SK-N-SH treated with all-trans-retinoic acid at 6 μM for 48 hours (cell line): ENCODE results near the gene GRM5.
"Not testable (repeated sequence)": the region's sequence is repeated elsewhere in the genome, so short reads cannot be mapped to it uniquely, and the experiment has no call there.

Source experiments
- ARNTL ChIP-seq: fragments of 450-650 bp; formaldehyde crosslinking; IDR thresholded peaks from 2 replicates; pipeline ENCODE4 v1.5.0; 2020; ENCODE audit warnings: low read depth, mild to moderate bottlenecking, moderate library complexity, borderline replicate concordance
- TCF4 ChIP-seq: fragments of 250-450 bp; sonication (Bioruptor Pico); IDR thresholded peaks from 2 replicates; pipeline ENCODE4 v1.8.0; 2021; ENCODE audit warnings: mild to moderate bottlenecking, moderate library complexity, borderline replicate concordance
- ZNF565 ChIP-seq: fragments of 450-650 bp; formaldehyde crosslinking; conservative IDR thresholded peaks from 2 replicates; pipeline ENCODE4 v1.5.0; 2020; ENCODE audit warnings: low read depth, mild to moderate bottlenecking, moderate library complexity

DNA sequence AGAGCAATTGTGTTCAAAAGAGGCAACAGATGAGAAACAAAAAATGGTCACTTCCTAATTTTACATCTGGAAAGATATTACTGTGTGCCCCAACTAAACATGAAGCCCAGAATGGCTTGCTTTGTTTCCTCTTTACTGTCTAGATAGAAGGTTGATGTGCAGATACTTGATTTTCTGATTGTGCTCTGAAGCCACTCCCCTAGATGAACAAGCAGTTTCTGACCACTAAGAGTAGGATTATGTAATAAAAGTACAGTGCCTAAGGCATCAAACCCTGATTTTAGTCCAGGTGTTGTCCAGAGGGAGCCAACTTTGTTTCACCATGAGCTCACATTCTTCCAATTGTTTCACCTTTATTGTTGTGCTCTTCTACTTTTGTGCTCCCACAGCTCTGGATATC, 116.9 kb downstream of the GRM5 start:
- TF ChIP-seq ARNTL (CRISPR knock-in tag); TCF4; ZNF565 (CRISPR knock-in tag): not testable (repeated sequence)
